Adipocyte (in vitro differentiated cells): ENCODE data around the gene TSPEAR.
"Not testable (repeated sequence)": the region's sequence is repeated elsewhere in the genome, so short reads cannot be mapped to it uniquely, and the experiment has no call there.

Source experiments
- DNase-seq: peaks from one replicate; pipeline ENCODE4 v3.0.0-alpha.2; 2015; ENCODE audit warnings: low read depth
- H3K27me3 ChIP-seq: replicated peaks from 2 replicates; pipeline ENCODE4 v1.7.0; 2013; ENCODE audit warnings: mild to moderate bottlenecking, low read length, moderate library complexity; ENCODE audit not compliant: control insufficient read depth, insufficient read depth
- H3K36me3 ChIP-seq: 2 replicates; pipeline ENCODE4 v1.7.0; 2013; ENCODE audit warnings: low read length, mild to moderate bottlenecking, moderate library complexity; ENCODE audit not compliant: control insufficient read depth, insufficient read depth, severe bottlenecking
- H3K4me1 ChIP-seq: 2 replicates; pipeline ENCODE4 v1.7.0; 2013; ENCODE audit warnings: mild to moderate bottlenecking, low read length, moderate library complexity; ENCODE audit not compliant: control insufficient read depth, insufficient read depth
- H3K4me3 ChIP-seq: 2 replicates; pipeline ENCODE4 v1.7.0; 2013; ENCODE audit warnings: mild to moderate bottlenecking, low read length, moderate library complexity
- H3K9ac ChIP-seq: 2 replicates; pipeline ENCODE4 v1.7.0; 2013; ENCODE audit warnings: mild to moderate bottlenecking, low read length, moderate library complexity
- H3K9me3 ChIP-seq: 2 replicates; pipeline ENCODE4 v1.7.0; 2013; ENCODE audit warnings: mild to moderate bottlenecking, low read length, moderate library complexity; ENCODE audit not compliant: control insufficient read depth

Gene TSPEAR

DNA sequence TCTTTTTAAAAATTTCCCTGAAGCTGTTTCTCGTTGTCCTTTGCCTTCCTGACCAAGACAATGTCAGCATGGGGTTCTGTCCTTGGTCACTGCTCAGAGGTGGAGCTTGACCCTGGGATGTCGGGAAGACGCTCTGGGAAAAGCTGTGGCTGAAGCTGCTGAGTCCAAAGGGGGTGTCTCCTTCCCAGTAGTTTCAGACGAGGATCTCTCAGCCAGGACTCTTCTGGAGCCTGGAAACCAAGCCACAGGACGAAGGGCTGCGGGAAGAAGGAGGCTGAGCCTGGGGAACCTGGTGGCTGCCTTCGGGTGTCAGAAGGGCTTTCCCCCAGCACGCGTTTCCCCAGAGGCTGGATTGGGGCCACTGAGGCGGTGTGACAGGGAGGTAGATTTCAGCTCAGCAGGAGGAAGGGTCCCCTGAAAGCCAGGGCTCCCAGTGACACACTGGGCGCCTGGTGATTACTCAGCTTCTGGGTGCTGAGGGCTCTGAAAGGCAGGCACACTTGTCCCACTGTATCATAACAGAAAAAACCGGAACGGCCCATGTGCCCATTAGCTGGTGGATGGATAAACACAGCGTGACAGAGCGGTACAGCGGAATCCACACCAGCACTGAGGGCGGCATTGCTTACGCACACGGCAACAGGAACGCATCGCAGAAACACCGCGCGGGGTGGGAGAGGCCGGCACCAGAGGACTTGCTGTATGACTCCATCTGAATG, 24.4 kb downstream of the TSPEAR start:
- Histone ChIP-seq H3K9me3 (peaks cover 2% of the 10 kb centered on the region), H3K27me3 (peaks cover 24% of the 10 kb centered on the region), H3K4me3 (no peak overlapping the region), H3K9ac (no peak overlapping the region), H3K36me3 (no peaks in the 10 kb centered on the region), H3K4me1 (no peaks in the 10 kb centered on the region)
- DNase-seq: no peak

DNA sequence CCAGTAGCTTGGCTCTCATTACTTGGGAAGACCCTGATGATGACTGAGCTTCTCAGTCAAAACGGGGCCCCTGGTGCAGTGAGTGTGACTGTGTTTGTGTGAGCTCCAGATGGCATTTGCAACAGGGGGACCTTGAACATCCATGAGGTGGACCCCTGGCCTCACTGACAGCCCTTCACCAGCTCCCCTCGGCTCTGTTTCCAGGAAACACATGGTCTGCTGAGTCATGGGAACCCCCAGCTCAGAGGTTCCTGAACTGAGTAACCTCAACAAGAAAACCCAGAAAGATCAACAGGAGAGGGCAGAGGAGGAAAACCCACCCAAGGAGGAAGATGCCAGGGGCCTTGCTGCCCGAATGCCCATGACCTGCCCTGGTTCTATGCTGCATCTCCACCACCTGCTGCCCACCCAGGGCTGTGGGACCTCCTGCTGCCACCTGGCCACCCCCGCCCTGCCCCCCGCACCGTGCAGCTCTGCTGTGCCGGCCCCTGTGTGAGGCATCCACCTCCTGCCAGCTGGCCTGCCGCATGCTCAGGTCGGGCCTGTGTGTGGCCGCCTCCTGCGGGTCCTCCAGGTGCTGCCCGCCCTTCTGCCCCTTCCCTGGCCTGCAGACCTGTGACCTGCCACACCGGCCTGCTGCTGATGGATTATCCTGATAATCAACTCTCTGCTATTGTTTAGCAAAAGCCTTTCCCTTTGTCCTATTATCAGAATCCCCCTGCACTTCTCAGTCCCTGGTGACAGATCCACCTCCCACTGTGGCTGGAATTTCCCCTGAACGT, 25.2 kb downstream of the TSPEAR start:
- DNase-seq: no peak
- Histone ChIP-seq H3K9ac (no peak overlapping the region), H3K27me3 (peaks cover 23% of the 10 kb centered on the region), H3K4me3 (no peak overlapping the region), H3K9me3 (no peaks in the 10 kb centered on the region), H3K4me1 (no peaks in the 10 kb centered on the region), H3K36me3 (no peaks in the 10 kb centered on the region)

DNA sequence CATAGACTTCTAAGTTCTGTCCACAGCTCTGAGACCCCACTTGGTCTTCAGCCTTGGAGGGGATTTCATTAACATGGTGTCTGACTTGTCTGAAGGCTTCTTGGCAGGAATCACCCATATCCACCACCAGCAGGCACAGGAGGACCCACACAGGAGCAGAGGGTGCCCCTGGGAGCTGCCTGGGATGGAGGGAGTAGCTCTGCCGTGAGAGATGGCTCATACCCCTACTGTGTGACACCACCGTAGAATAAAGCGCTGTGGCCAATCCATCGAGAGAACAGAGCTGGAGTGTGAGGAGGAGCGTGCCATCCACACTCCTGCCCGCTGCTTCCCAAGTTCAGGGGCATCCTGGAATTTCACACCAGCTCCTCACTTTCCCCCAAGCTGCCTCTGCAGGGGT, 26.3 kb downstream of the TSPEAR start:
- DNase-seq, H3K9ac ChIP-seq: not testable (repeated sequence)

DNA sequence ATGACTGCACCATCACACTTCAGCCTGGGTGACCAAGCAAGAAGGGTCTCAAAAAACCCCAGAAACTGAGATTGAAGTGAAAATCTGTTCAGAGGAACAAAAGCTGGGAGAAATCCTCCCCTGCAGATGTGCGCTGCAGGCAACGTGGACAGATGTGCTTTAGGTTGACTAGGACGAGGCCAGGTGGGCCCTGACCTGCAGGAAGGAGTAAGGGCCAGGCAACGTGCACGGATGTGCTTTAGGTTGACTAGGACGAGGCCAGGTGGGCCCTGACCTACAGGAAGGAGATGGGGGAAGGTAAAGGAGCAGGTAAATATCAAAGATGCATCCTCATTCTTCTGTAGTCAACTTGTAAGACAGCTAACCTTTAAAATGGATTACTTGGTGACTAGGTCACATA, 26.9 kb downstream of the TSPEAR start:
- H3K9me3 ChIP-seq: no peaks in the 10 kb centered on the region
- DNase-seq: no peak
- H3K36me3 ChIP-seq: no peaks in the 10 kb centered on the region
- H3K9ac ChIP-seq: no peak overlapping the region
- H3K27me3 ChIP-seq: peaks cover 21% of the 10 kb centered on the region
- no peak overlapping the region for H3K4me3 ChIP-seq
- H3K4me1 ChIP-seq: no peaks in the 10 kb centered on the region

More for the DNA sequence above, 26.3 kb downstream of the TSPEAR start:
- not testable (repeated sequence) for H3K36me3 ChIP-seq, H3K9me3 ChIP-seq, H3K4me1 ChIP-seq, H3K4me3 ChIP-seq
- peaks cover 21% of the 10 kb centered on the region for H3K27me3 ChIP-seq

DNA sequence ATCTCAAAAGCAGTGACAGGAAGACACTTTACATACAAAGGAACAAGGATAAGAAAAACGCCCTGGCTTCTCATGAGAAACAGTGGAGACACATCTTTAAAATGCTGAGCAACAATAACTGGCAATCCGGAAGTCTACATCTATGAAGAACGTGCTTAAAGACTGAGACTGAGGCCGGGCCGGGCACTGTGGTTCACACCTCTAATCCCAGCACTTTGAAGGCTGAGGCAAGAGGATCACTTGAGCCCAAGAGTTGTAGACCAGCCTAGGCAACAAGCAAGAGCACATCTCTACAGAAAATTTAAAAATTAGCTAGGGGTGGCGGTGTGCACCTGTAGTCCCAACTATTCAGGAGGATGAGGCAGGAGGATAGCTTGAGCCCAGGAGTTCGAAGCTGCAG, 27.3 kb downstream of the TSPEAR start:
- no peaks in the 10 kb centered on the region for H3K9me3 ChIP-seq
- no peak overlapping the region for H3K4me3 ChIP-seq
- H3K9ac ChIP-seq: no peak overlapping the region
- DNase-seq: no peak
- peaks cover 21% of the 10 kb centered on the region for H3K27me3 ChIP-seq
- H3K36me3 ChIP-seq: no peaks in the 10 kb centered on the region
- no peaks in the 10 kb centered on the region for H3K4me1 ChIP-seq

DNA sequence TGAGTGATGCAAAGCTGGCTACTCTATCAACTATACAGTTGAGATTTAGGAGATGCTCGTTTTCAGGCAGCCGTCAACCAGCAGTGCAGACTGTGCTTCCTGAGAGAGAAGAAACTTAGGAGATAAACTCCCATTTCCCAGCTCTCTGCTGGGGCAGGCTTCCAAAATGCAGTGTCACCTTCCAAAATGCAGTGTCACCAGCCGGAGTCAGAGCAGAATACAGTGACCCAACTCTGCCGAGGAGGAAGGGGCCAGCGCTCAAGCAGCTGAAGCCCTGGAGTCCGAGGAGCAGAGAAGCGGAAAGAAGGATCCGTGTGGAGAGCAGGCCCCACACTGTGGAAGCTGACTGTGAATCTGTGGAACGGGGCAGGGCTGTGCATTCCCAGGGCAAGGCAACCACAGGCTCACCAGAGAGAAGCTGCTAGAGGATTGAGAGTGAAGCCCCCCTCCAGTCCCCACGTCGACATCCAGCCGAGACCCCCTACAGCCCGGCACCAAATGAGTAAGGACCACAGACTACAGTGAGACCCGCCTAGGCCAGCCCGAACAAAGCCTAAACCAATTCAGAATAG, 28.7 kb downstream of the TSPEAR start:
- H3K27me3 ChIP-seq: peaks cover 15% of the 10 kb centered on the region

DNA sequence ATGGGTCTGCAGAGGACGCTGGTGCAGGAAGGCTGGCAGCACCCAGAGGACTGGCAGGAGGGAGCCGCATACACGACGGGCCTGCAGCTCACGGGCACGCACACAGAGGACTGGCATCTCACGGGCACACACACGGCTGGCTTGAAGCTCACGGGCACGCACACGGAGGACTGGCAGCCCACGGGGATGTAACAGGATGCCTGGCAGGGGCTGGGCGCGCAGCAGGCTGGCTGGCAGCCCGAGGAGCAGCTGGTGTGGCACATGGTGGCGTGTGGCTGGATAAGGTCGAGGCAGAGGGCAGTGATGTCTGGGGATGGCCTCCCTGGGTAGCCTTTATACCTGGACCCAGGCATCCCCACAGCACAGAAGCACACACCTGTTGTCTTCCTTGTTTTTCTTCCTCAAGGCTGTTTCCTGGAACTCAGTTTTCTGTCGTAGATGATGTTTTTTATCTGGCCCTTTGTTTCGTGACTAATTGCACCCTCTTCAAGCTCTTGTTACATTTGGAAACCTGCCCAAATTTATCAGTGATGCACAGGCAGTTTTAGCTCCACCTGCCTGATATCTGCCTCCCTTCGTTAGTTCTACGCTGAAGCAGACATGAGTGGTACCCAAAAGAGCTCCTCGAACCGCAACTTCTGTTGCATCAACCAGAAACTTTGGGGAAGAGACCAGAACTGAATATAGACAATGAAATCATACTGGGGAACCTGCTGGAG, 29.4 kb downstream of the TSPEAR start, which contains the start of gene KRTAP12-1:
TSS of gene KRTAP12-1 (minus strand) at position 303 of the 719 bp plus-strand sequence. CDS start at position 263, 40 bp downstream.
- Histone ChIP-seq H3K4me3 (no peak within 1 kb of the TSS), H3K9ac (no peak within 1 kb of the TSS), H3K9me3 (no peaks in the 10 kb centered on the region), H3K36me3 (no peaks in the 10 kb centered on the region), H3K4me1 (no peaks in the 10 kb centered on the region), H3K27me3 (peaks cover 16% of the 10 kb centered on the region)
- DNase-seq: no peak

More for the DNA sequence above, 28.7 kb downstream of the TSPEAR start:
- H3K4me1 ChIP-seq: no peaks in the 10 kb centered on the region
- H3K4me3 ChIP-seq: no peak overlapping the region
- no peaks in the 10 kb centered on the region for H3K36me3 ChIP-seq
- no peak overlapping the region for H3K9ac ChIP-seq
- H3K9me3 ChIP-seq: no peaks in the 10 kb centered on the region
- DNase-seq: no peak

DNA sequence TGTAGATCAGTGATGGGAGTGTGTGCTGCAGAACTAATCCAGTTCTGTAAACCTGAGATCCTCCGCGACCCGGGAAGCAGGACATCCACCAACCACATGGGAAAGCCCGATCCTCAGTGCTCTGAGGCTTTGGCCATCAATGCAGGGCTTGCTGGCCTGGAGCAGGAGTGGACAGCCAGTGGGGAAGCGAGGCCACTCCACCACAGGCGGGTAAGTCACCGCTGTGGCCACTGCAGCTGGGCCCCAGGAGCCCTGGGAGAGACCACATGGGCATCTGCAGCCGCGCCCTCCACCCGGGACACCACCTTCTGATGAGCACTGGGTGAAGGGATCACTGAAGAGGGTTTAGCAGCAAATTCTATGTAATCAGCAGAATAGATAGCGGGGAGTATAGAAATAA, 30.2 kb downstream of the TSPEAR start:
- Histone ChIP-seq H3K36me3 (no peaks in the 10 kb centered on the region), H3K9ac (no peak overlapping the region), H3K4me1 (no peaks in the 10 kb centered on the region), H3K4me3 (no peak overlapping the region), H3K27me3 (peaks cover 20% of the 10 kb centered on the region), H3K9me3 (no peaks in the 10 kb centered on the region)
- no peak for DNase-seq

DNA sequence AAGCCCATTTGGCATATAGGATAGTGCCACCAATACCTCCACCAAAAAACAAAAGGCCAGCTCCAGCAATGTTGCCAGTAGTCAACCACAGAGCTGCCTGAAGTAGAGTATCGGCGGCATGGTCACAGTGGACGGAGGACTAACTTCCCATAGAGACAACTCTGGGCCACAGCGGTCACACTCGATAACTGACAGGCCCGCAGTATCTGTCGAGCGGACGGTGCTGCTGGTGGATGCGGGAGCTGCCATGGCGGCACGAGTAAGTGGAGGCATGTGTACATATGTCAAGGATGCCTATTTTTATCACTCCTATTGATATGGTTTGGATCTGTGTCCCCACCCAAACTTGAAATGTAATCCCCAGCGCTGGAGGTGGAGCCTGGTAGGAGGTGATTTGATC, 33.5 kb downstream of the TSPEAR start:
- Histone ChIP-seq H3K4me1 (no peaks in the 10 kb centered on the region), H3K9ac (no peak overlapping the region), H3K36me3 (no peaks in the 10 kb centered on the region), H3K9me3 (peaks cover 11% of the 10 kb centered on the region), H3K27me3 (peaks cover 12% of the 10 kb centered on the region), H3K4me3 (no peak overlapping the region)
- no peak for DNase-seq

DNA sequence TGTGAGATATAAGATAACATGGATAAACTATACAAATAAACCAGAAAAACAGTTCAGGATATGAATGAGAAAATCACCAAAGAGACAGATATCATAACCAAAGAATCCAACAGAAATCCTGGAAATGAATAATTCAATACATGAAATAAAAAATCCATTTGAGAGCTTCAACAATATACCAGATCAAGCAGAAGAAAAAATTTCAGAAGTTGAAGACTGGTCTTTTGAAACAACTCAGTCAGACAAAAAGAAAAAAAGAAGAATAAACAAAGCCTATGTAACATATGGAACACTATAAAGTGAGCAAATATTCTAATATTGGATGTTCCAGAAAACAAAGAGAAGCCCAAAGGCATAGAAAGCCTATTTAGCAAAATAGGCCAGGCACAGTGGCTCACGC, 39.5 kb downstream of the TSPEAR start:
- Histone ChIP-seq H3K36me3 (no peaks in the 10 kb centered on the region), H3K9me3 (peaks cover 26% of the 10 kb centered on the region), H3K4me3 (no peak overlapping the region), H3K27me3 (peaks cover 9% of the 10 kb centered on the region), H3K9ac (no peak overlapping the region), H3K4me1 (no peaks in the 10 kb centered on the region)
- no peak for DNase-seq
